Pulmonary artery endothelial cell (primary cell): ENCODE results near the gene COL9A3. TPM values are rescaled to one million over a fixed set of nuclear protein-coding genes. Genes with fewer than 3 reads are reported as not detected.

Source experiments
- DNase-seq: peaks from one replicate; pipeline ENCODE4 v3.0.0-alpha.2; 2011; ENCODE audit warnings: low read depth, low spot score
- total RNA-seq: library from RNA; depleted of rRNA; stranded (reverse); fragments of >200 nt; gene quantifications from 2 replicates; pipeline ENCODE4 v1.2.3, GENCODE V29; 2014

COL9A3 gene
- total RNA-seq, 1 donor from 2014 or later: 0.20 TPM

- no peak for DNase-seq
Measured at GRCh38 chr20:62778601-62779416, 38.0 kb upstream of the COL9A3 start.

DNA sequence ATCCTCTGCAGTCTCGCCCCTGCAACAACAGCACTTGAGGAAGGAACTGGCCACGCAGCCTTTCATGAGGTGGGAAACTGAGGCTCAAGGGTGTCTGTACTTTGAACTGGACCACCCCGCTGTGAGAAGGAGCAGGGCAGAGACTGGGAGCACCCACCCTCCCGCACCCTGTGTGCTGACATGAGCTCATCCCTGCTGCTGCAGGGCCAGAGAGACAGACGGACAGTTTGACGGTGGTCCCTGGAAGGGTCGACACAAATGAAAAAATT is 37.5 kb upstream of the COL9A3 start:
- DNase-seq: no peak

GRCh38 chr20:62780204-62780603 is 36.6 kb upstream of the COL9A3 start:
- DNase-seq: no peak

- DNase-seq: no peak
Measured at GRCh38 chr20:62780696-62781095, 36.2 kb upstream of the COL9A3 start.

- DNase-seq: no peak
Measured at GRCh38 chr20:62782149-62782892, 34.5 kb upstream of the COL9A3 start.

DNA sequence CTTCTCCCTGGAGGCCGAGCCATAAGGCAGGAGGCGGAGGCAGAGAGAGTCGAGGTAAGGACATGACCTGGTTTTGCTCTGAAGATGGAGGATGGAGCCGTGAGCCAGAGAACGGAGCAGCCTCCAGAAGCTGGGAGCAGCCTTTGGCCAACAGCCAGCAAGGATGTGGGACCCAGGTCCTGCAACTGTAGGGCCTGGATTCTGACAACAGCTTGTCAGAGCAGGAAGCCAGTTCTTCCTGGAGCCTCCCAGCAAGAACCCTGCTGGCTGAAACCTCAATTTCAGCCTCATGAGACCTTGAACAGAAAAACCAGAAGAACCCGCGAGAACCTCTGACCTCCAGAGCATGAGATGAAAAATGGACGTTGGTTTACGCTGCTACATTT is 34.0 kb upstream of the COL9A3 start:
- no peak for DNase-seq

- DNase-seq: no peak
Measured at GRCh38 chr20:62784497-62784896, 32.4 kb upstream of the COL9A3 start.

- no peak for DNase-seq
Measured at GRCh38 chr20:62785393-62785792, 31.5 kb upstream of the COL9A3 start.

DNA sequence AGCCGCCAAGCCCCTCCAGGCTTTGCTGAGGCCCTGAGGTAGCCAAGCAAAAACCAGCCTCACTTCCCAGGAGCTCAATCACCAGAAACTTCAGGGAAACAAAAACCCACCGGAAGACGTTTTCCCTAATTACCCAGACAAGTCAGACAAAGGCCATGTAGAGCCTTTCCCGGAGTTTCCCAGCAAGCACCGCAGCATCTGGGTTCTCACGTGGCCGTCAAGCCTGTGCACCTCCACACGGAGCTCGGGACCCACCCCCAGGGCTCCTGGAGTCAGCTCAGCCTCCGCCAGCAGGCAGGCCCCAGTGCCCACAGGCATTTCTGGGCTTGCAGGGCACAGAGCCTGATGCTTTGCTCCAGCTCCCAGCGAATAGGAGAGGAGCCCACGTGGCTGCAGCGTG is 30.7 kb upstream of the COL9A3 start:
- no peak for DNase-seq

GRCh38 chr20:62787321-62787720 is 29.5 kb upstream of the COL9A3 start:
- DNase-seq: no peak

GRCh38 chr20:62787866-62788265 is 29.0 kb upstream of the COL9A3 start:
- no peak for DNase-seq

DNA sequence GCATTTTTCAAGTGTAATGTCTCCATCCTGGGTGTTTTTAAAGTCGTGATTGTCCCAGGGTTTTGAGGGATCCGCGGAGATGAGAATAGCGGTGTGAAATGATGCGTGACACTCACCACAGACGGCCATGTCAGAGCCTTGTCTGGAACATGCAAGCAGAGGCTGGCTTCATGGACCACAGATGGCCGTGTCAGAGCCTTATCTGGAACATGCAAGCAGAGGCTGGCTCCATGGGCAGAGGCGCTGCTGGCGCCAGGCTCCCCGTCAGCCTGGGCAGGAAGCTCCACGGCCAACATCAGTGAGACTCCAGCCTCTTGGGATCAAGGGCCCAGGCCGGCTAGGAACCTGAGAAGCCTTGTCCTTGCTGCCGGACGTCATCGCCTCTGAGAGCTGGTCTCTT is 28.2 kb upstream of the COL9A3 start:
- DNase-seq: no peak

GRCh38 chr20:62790075-62790474 is 26.8 kb upstream of the COL9A3 start:
- DNase-seq: no peak

DNA sequence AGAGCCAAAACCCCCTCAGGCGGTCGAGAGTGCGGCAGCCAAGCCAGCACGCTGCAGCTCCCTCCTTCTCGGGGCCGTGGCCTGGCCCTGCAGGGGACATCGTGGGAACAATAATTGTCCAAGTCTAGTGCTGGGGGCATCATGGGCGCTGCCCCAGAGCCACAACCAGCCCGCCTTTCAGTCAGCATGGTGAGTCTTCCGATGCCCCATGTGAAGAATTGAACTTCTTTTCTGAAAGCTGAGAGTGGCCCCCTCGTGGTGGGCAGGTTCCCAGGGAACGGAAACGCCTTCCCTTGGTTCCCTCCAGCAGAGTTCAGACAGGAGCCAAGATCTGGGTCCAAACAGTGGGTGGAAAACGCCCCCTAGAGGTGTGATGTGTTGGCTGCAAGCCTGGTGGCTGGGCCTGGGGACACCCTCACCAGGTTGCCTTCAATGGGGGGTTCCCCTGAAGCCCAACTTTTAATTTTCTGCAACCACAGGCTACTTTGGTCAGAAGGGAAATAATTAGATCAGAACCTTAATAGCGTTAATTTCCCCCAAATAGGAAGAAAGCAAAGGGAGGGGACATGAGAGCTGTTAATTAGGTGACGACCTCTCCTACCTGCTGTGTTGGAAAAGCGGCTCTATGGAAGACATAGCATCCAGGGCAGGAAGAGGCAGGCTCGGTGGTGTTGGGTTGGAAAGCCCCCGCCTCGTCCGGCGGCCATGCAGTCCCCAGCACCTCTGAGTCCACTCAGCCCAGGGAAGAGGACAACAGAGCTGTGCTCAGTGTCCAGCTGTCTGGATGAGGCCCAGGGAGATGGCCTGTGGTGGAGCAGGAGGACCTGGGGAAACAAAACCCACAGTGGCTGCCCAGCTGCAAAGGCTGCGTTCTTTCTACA is 25.3 kb upstream of the COL9A3 start:
- DNase-seq: peak; percentile 78

- DNase-seq: no peak
Measured at GRCh38 chr20:62792182-62792939, 24.5 kb upstream of the COL9A3 start.

GRCh38 chr20:62792940-62793756 is 23.7 kb upstream of the COL9A3 start:
- DNase-seq: no peak

- DNase-seq: no peak
Measured at GRCh38 chr20:62793757-62794006, 23.2 kb upstream of the COL9A3 start.

- DNase-seq: peak; percentile 83
Measured at GRCh38 chr20:62794007-62794724, 22.7 kb upstream of the COL9A3 start.

DNA sequence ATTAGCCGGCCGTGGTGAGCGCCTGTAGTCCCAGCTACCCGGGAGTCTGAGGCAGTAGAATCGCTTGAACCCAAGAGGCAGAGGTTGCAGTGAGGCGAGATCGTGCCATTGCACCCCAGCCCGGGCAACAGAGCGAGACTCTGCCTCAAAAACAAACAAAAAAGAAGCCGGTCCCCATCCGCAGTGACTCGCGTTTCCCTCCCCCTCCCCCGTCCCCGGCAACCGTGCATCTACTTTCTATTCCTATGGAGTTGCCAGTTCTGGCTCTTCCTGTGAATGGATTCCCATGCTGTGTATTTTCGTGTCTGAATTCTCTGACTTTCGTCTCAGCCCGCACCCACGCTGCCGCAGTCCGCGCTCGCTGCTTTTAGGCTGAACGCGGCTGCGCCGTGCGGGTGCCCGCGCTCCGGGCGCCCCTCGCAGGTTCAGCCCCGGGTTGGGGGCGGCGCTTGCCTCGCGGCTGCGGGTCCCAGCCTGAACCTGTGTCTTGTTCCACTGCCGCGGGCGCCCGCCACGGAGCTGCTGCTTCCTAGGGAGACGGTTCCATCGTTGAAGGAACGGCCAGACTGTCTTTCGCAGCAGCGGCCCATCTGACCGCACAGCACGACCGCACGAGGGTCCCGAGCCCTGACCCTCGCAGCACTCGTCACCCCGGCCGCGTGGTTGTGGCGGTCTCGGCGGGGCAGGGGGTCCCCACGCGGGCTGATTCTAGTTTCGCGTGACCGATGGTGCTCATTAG is 21.7 kb upstream of the COL9A3 start:
- DNase-seq: no peak
